ENCODE results near the gene HDAC9.
"Not testable (repeated sequence)": the region's sequence is repeated elsewhere in the genome, so short reads cannot be mapped to it uniquely, and the experiment has no call there.

The HDAC9 gene

DNA sequence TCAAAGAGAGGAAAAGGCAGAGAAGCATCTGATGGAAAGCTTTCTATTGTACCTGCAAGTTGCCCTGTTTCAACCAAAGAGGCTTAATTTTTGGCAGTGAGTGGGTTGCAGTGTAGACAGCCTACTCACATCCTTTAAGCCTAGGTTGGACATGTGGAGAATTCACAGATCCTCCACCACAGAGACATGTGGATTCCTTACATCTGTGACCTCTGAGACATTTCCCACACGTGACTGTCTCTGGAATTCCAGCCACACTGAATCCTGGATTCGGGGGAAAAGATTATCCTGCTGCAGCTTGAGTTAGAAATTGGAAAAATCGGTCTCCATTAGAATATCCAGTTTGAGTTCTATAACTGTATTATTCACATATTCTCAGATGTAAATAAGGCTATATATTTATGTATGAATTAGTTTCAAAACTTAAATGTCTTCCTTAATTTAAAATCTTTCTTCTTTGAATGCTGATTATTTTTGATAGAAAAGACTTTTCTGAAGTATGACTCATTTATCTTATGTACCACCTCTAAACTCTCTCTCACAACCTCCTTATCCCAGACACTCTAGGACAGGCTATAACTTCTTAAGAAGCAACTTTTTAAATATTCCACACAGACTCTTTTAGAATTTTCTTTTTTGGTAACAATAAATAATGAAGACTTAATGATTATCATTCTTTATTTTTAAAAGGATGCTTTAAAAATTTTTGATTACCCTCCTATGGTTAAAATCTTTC is 498.6 kb downstream of the HDAC9 start:
- no peak for DNase-seq

- DNase-seq: no peak
Observed at GRCh38 chr7:18995270-18995671, 499.7 kb downstream of the HDAC9 start.

DNA sequence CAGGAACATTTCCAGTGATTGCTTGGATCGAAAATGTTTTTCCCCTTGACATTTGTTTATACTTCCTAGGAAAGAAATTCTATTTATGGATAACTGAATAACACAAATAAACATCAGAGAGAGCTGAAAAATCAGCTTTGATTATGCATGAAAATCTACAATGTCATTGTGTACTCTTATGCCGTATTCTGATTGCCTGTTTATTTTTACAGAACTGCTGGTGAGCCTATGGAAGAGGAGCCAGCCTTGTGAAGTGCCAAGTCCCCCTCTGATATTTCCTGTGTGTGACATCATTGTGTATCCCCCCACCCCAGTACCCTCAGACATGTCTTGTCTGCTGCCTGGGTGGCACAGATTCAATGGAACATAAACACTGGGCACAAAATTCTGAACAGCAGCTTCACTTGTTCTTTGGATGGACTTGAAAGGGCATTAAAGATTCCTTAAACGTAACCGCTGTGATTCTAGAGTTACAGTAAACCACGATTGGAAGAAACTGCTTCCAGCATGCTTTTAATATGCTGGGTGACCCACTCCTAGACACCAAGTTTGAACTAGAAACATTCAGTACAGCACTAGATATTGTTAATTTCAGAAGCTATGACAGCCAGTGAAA is 500.4 kb downstream of the HDAC9 start:
- no peak for DNase-seq

GRCh38 chr7:18996583-18996982 is 501.0 kb downstream of the HDAC9 start:
- no peak for DNase-seq

GRCh38 chr7:18997477-18998150 is 502.1 kb downstream of the HDAC9 start:
- DNase-seq: no peak

DNA sequence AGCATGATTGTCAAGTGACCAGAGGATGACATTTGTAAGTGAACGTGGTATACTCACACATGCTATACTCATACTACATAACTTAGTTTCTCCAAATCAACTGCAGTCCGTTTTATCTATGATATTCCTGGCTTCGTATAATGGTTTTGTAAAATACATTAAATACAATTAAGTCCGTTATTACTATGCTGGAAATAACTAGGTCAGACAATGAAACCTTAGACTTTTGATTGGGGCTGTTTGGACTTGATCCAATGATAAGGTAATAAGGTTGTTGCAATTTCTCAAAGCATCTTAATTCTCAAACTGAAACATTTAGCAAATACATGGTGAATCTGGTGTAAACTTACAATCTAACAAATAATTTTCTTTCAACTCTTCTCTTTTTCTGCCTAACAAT is 504.9 kb downstream of the HDAC9 start:
- no peak for DNase-seq

DNA sequence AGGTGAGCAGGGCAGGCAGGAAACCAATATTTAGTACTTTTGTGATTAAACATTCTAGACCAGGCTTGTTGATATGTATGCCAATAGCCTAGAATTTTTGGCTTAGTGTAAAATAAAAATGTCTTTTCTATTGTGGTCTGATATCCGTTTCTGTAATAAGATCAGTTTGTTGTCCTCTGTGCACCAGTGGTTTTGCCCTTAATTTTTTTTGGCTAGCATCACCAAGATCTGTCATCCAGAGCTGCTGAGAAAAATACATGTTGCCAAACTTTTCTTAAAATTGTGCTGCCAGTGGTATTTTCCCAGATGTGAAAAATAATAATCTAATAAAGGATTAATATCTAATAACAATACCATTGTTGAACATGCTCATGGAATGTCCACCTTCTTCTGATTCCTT is 506.3 kb downstream of the HDAC9 start:
- no peak for DNase-seq

DNA sequence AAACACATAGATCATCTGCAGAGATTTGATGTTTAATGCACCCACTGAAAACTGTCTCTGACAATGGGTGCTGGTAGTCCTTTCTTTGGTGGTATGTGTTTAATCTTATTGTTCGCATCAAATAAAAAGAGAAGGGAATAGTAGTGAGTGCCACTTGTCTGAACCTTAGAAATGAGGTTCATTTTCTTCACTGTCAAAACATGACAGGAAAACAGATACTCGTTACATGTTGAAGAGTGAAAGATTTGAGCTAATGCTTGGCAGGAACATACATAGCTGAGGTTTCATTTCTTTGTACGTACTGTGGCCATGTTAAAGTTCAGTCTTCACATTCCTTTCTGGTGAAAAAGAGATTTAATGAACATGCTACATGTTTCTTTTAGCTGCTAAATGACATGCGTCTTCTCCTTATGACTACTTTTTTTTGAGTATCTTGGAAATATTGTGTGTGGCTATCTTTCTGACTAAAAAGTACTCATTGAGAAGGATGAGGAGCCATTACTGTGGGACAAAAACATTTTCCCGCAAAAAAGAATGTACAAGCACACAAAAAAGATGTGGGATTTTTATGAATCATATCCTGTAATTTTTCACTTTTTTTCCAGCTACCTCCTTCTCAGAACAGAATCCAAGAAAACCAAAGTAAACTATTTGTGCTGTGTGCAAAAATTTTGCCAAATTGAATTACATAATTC is 513.8 kb downstream of the HDAC9 start:
- DNase-seq: no peak

GRCh38 chr7:19009936-19010280 is 514.4 kb downstream of the HDAC9 start:
- DNase-seq: no peak

DNA sequence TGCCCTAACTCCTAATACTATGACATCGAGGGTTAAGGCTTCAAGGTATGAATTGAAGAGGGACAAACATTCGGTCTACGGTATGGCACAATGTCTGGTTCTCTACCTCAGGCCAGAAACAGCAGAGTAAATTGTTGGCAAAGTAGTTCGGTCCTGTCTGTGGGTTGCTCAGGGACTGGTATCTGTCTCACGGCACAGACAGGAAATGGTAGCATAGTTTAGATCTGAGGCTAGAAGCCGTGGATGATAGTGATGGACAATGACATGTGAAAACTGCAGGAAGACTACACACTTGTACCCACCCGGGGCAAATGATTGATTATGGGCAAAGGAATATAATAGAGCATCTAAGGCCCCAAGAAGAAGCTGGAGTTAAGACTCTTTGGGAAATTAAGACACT is 515.7 kb downstream of the HDAC9 start:
- DNase-seq: no peak

DNA sequence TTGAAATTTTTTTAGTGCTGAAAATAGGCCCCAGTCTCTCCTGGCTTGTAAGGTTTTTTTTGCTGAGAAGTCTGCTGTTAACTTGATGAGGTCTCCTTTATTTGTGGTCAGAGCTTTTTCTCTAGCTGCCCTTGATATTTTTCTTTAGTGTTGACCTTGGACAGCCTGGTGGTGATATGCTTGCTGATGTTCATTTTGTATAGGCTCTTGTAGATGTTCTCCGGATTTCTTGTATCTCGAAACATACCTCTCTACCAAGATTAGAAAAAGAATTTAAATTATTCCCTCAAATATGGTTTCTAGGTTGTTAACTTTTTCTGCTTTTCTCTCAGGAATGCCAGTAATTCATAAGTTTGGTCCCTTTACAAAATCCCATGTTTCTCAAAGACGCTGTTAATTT is 519.5 kb downstream of the HDAC9 start:
- DNase-seq: no peak

- DNase-seq: no peak
Observed at GRCh38 chr7:19016140-19016539, 520.6 kb downstream of the HDAC9 start.

- no peak for DNase-seq
Observed at GRCh38 chr7:19017374-19017773, 521.8 kb downstream of the HDAC9 start.

DNA sequence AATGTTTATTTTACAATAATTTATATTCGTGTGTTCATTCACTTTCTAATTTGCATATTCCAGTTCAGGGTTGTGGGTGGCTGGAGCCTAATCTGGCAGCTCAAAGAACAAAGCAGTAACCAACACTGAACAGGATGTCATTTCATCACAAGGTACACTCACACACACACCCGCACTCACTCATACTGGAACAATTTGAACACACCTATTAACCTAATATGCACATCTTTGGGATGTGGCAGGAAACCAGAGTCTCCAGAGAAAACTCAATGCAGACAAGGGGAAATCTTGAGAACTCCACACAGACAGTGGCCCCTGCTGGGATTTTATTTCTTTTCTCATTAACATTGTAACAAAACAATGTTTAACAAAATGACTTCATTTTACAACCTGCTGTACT is 524.5 kb downstream of the HDAC9 start:
- no peak for DNase-seq

GRCh38 chr7:19020711-19021110 is 525.2 kb downstream of the HDAC9 start:
- DNase-seq: no peak

- no peak for DNase-seq
Observed at GRCh38 chr7:19023477-19023876, 527.9 kb downstream of the HDAC9 start.

DNA sequence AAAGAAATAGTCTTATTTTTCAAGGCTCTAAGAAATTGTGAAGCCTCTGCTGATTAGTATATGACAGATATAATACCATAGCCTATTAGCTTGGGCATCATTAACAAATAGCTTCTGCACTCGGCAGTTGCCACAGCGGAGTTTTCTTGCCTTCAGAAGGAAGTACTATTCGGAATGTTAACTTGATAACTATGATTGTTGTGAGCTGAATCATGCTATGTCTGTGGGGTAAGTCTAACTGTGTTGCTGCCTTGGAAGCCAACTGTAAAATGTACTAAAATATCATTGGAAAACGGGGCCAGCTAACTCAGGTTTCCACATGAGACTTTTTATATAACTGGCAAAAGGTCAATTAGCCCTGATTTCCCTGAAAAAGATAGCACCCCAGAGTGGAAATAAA is 528.7 kb downstream of the HDAC9 start:
- DNase-seq: no peak

DNA sequence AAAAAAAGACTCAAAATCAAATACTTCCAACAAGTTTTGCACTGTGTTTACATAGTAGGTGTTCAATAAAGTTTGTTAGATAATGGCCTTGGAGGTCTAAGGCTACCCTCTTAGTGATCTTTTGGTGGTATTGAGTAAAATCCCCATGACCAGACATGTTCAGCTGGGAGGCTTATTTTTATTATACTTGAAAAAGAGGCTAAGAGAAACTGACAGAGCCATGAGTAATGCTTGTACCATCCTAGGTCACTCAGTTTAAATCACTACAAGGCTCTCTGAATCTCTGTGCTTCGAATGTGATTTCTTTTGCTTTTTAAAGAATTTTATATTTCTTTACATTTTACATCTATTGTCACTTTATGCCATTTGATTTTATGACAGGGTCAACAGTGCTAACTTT is 531.3 kb downstream of the HDAC9 start:
- no peak for DNase-seq

DNA sequence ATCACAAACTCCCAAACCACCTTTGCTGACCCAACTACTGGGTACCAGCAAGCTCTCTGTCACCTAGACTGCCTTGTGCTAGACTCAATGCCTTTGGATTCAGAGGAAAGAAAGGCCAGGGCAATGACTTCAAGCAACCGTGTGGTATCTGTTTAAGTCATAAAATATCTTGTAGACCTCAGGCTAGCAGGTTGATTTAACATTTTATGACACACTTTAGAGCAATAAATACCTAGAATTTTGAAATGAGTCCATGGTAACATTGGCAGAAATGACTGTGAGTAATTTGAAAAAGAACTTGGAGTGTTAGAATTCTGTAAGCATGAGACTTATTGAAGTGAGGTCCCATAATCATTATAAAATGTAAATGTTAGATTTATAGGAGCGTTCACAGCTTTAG is 534.7 kb downstream of the HDAC9 start:
- no peak for DNase-seq

GRCh38 chr7:19032942-19033341 is 537.4 kb downstream of the HDAC9 start:
- DNase-seq: not testable (repeated sequence)

DNA sequence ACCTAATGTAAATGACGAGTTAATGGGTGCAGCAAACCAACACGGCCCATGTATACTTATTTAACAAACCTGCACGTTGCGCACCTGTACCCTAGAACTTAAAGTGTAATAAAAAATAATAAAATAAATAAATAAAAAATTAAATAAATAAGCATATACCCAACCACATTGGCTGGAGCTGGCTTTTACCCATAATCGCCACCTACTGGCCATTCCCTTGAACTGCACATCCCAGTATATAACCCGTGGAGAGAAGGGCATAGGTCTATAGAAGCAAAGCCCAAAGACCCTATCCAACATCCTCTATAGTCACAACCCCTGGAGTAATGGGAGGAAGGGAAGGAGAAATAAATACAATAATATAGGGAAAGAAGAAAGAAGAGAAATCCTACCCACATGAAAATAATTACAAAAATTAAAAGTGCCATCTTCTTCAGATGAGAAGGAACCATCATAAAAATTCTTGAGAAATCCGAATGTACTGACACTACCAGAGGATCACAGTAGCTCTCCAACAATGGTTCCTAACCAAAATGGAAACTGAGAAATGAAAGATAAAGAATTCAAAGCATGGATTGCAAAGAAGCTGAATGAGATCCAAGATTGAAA is 556.3 kb downstream of the HDAC9 start:
- DNase-seq: no peak

Data from NCI-H2029 treated with DMSO at 0.1 percent for 48 hours (cell line).